Measurements from ENCODE around the gene SLC8A1.
A peak's percentile ranks its signal among the peaks of the same experiment; 100 is the strongest.

Gene SLC8A1

DNA sequence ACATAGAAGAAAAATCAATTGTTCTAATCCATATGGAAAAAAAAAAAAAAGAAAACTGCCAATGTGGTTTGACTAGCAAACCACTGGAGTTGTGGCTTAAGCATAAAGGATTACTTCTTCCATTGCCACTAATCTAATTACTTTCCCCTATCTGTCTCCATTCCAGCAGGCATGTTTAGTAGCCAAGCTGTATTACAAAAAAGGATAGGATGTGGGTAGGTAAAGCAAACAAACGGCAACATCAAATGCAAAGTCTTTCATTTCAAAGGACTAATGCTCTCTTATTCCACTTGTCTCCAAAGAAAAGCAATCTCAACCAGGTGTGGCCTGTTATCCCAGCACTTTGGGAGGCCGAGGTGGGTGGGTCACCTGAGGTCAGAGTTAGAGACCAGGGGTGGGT, 36.5 kb downstream of the SLC8A1 start:
- Histone ChIP-seq H3K9me3 (ENCODE audit: control insufficient read depth in 5 of 5, low read length in 5 of 5) (no peaks in the 10 kb centered on the region), H3K27me3 (ENCODE audit: control insufficient read depth in 5 of 5, insufficient read depth in 4 of 5, low read length in 5 of 5) (no peaks in the 10 kb centered on the region), H3K27ac (ENCODE audit: low read depth, low read length) (no peak overlapping the region), H3K36me3 (ENCODE audit: control insufficient read depth in 5 of 5, insufficient read depth in 5 of 5, low read length in 5 of 5) (no peaks in the 10 kb centered on the region), H3K4me3 (ENCODE audit: low read depth in 1 of 5, low read length in 5 of 5) (no peak overlapping the region), H3K9ac (ENCODE audit: low read length in 5 of 5) (no peak overlapping the region), H3K4me1 (ENCODE audit: control insufficient read depth in 5 of 5, insufficient read depth in 5 of 5, low read length in 5 of 5) (no peaks in the 10 kb centered on the region)

DNA sequence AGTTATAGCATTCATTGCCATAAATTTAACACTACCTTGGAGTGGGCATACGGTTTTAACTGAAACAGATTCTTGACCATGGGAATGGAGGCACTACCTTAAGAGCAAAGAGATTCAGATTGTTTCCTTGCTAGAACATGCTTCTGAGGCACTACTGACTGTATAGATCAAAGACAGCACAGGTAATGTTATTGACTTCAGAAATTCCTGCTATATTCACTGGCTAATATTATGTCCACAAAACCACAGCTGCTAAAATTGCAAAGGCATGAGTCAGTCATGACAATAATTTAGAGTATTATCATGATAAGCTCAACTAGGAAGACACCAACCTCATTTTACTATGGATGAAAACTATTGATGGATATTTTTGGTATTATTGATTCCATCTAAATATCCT, 39.4 kb downstream of the SLC8A1 start:
- no peaks in the 10 kb centered on the region for H3K36me3 ChIP-seq (ENCODE audit: control insufficient read depth in 5 of 5, insufficient read depth in 5 of 5, low read length in 5 of 5)
- no peak overlapping the region for H3K27ac ChIP-seq (ENCODE audit: low read depth, low read length)
- no peaks in the 10 kb centered on the region for H3K9me3 ChIP-seq (ENCODE audit: control insufficient read depth in 5 of 5, low read length in 5 of 5)
- peaks cover 0 to 19% (median 10%) of the 10 kb centered on the region in 5 donors for H3K4me1 ChIP-seq (ENCODE audit: control insufficient read depth in 5 of 5, insufficient read depth in 5 of 5, low read length in 5 of 5)
- H3K27me3 ChIP-seq (ENCODE audit: control insufficient read depth in 5 of 5, insufficient read depth in 4 of 5, low read length in 5 of 5): no peaks in the 10 kb centered on the region
- H3K9ac ChIP-seq (ENCODE audit: low read length in 5 of 5): no peak overlapping the region
- no peak overlapping the region for H3K4me3 ChIP-seq (ENCODE audit: low read depth in 1 of 5, low read length in 5 of 5)

DNA sequence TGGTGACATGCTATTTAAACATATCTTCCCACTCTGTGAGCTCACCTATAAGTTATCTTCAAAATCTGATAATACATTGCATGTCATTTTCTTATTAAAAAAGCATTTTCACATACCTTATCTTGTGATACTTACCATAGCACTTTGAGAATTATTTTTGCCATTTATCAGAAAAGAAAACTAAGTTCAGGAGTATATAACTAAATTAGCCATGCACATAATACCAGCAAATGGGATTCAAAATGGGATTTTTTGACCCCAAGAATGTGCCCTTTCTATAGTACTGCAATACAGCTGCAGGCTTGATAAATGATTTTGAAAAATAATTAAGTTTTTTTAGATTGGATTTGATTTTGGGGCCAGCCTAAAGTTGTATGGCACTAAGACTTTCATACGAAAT, 41.2 kb downstream of the SLC8A1 start:
- H3K36me3 ChIP-seq (ENCODE audit: control insufficient read depth in 5 of 5, insufficient read depth in 5 of 5, low read length in 5 of 5): no peaks in the 10 kb centered on the region
- H3K4me3 ChIP-seq (ENCODE audit: low read depth in 1 of 5, low read length in 5 of 5): no peak overlapping the region
- no peak overlapping the region for H3K27ac ChIP-seq (ENCODE audit: low read depth, low read length)
- peaks cover 0 to 21% (median 13%) of the 10 kb centered on the region in 5 donors for H3K4me1 ChIP-seq (ENCODE audit: control insufficient read depth in 5 of 5, insufficient read depth in 5 of 5, low read length in 5 of 5)
- H3K27me3 ChIP-seq (ENCODE audit: control insufficient read depth in 5 of 5, insufficient read depth in 4 of 5, low read length in 5 of 5): no peaks in the 10 kb centered on the region
- H3K9ac ChIP-seq (ENCODE audit: low read length in 5 of 5): no peak overlapping the region
- H3K9me3 ChIP-seq (ENCODE audit: control insufficient read depth in 5 of 5, low read length in 5 of 5): no peaks in the 10 kb centered on the region

DNA sequence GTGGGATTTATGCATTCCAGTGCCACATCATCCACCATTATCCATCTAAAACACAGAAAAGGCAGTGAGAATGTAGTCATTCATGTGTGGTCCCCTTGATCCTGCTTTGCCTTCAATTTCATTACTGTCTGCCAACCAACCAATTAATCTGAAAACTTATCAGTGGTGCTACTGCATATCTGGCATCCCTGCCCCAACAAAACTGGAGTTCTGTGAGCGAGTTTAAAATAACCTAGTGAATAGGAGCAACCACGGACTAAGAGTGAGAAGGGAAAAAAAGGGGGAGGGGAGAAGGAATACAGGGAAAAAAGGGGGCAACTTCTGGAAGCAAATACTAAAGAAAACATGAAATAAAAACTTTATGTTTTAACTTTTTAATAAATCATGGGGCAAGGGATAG, 42.2 kb downstream of the SLC8A1 start:
- Histone ChIP-seq H3K9ac (ENCODE audit: low read length in 5 of 5) (no peak overlapping the region), H3K9me3 (ENCODE audit: control insufficient read depth in 5 of 5, low read length in 5 of 5) (no peaks in the 10 kb centered on the region), H3K27ac (ENCODE audit: low read depth, low read length) (no peak overlapping the region), H3K27me3 (ENCODE audit: control insufficient read depth in 5 of 5, insufficient read depth in 4 of 5, low read length in 5 of 5) (no peaks in the 10 kb centered on the region), H3K4me1 (ENCODE audit: control insufficient read depth in 5 of 5, insufficient read depth in 5 of 5, low read length in 5 of 5) (peaks cover 0 to 21% (median 13%) of the 10 kb centered on the region in 5 donors), H3K36me3 (ENCODE audit: control insufficient read depth in 5 of 5, insufficient read depth in 5 of 5, low read length in 5 of 5) (no peaks in the 10 kb centered on the region), H3K4me3 (ENCODE audit: low read depth in 1 of 5, low read length in 5 of 5) (no peak overlapping the region)

DNA sequence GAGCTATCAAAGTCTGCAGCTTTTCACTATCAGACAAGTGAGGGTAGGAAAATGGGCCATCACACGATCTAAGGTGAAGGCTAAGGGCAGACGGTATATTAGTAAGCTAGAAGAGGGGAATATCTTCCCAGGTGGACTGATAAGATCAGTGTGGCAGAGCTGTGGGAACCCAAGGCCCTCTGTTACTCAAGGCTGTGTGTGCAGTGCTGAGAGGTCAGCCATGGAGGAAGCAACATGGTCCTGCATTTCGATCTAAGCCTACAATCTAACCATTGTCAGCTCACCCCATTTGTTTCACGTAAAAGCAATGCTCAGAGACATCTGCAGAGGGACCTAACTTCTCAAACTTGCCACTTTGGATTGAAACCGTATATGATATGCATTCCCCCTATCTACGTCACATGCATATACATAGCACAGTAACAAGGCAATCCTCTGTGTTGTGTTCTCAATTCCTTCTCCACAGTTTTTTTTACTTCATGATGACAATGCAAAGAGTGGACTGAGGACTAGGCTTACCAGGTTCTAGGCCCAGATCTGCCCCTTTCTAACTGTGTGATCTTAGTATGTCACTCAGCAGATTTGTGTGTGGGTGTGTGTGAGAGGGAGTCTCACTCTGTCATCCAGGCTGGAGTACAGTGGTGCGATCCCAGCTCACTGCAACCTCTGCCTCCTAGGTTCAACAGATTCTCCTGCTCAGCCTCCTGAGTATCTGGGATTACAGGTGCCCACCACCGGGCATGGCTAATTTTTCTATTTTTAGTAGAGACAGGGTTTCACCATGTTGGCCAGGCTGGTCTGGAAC, 45.2 kb downstream of the SLC8A1 start:
- Histone ChIP-seq H3K27me3 (ENCODE audit: control insufficient read depth in 5 of 5, insufficient read depth in 4 of 5, low read length in 5 of 5) (no peaks in the 10 kb centered on the region), H3K9me3 (ENCODE audit: control insufficient read depth in 5 of 5, low read length in 5 of 5) (no peaks in the 10 kb centered on the region), H3K9ac (ENCODE audit: low read length in 5 of 5) (no peak overlapping the region), H3K36me3 (ENCODE audit: control insufficient read depth in 5 of 5, insufficient read depth in 5 of 5, low read length in 5 of 5) (no peaks in the 10 kb centered on the region), H3K4me3 (ENCODE audit: low read depth in 1 of 5, low read length in 5 of 5) (no peak overlapping the region), H3K4me1 (ENCODE audit: control insufficient read depth in 5 of 5, insufficient read depth in 5 of 5, low read length in 5 of 5) (peaks cover 0 to 21% (median 13%) of the 10 kb centered on the region in 5 donors), H3K27ac (ENCODE audit: low read depth, low read length) (peak overlapping the region; percentile 44)

DNA sequence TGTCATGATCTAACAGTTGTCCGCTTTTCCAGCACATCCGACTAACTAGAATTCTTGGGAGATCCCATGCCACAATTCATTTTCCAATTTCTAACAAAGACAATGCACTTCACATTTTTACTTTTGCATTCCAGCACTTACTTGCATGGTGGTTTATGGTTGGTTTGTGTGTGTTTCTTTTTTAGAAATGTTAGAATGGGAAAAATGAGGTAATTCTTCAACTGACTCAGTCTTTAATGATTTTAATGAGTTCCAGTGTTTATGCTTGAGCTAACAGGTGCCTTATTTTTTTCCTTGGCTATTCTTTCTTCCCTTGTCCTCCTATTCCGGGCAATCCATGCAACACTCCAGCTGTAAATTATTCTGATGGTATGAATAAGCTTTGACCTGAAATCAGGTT, 46.4 kb downstream of the SLC8A1 start:
- Histone ChIP-seq H3K27me3 (ENCODE audit: control insufficient read depth in 5 of 5, insufficient read depth in 4 of 5, low read length in 5 of 5) (no peaks in the 10 kb centered on the region), H3K9me3 (ENCODE audit: control insufficient read depth in 5 of 5, low read length in 5 of 5) (no peaks in the 10 kb centered on the region), H3K4me1 (ENCODE audit: control insufficient read depth in 5 of 5, insufficient read depth in 5 of 5, low read length in 5 of 5) (peaks cover 0 to 28% (median 20%) of the 10 kb centered on the region in 5 donors), H3K9ac (ENCODE audit: low read length in 5 of 5) (no peak overlapping the region), H3K4me3 (ENCODE audit: low read depth in 1 of 5, low read length in 5 of 5) (no peak overlapping the region), H3K36me3 (ENCODE audit: control insufficient read depth in 5 of 5, insufficient read depth in 5 of 5, low read length in 5 of 5) (no peaks in the 10 kb centered on the region), H3K27ac (ENCODE audit: low read depth, low read length) (no peak overlapping the region)

DNA sequence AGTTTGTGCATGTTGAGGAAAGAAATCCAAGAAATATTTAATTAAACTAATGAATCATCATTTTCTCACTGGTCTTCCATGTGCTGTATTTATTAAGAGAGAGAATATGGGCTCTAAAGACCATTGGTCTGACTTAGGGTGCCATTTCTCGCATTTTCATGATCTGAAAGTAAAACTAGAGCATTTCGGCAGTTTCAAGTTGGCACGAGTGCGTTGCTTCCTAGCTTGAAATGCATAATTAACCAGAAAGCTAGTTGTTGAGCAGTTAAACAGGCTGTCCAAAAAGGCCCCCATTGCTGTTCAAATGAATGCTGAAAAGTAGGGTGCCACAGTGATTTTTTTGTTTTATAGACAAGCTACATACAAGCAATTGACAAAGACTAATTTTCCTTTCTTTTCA, 47.4 kb downstream of the SLC8A1 start:
- peaks cover 0 to 33% (median 24%) of the 10 kb centered on the region in 5 donors for H3K4me1 ChIP-seq (ENCODE audit: control insufficient read depth in 5 of 5, insufficient read depth in 5 of 5, low read length in 5 of 5)
- no peak overlapping the region for H3K9ac ChIP-seq (ENCODE audit: low read length in 5 of 5)
- H3K4me3 ChIP-seq (ENCODE audit: low read depth in 1 of 5, low read length in 5 of 5): peak overlapping the region in 2 of 5 donors; percentile 12 to 38
- no peaks in the 10 kb centered on the region for H3K27me3 ChIP-seq (ENCODE audit: control insufficient read depth in 5 of 5, insufficient read depth in 4 of 5, low read length in 5 of 5)
- H3K36me3 ChIP-seq (ENCODE audit: control insufficient read depth in 5 of 5, insufficient read depth in 5 of 5, low read length in 5 of 5): no peaks in the 10 kb centered on the region
- H3K27ac ChIP-seq (ENCODE audit: low read depth, low read length): no peak overlapping the region
- no peaks in the 10 kb centered on the region for H3K9me3 ChIP-seq (ENCODE audit: control insufficient read depth in 5 of 5, low read length in 5 of 5)

DNA sequence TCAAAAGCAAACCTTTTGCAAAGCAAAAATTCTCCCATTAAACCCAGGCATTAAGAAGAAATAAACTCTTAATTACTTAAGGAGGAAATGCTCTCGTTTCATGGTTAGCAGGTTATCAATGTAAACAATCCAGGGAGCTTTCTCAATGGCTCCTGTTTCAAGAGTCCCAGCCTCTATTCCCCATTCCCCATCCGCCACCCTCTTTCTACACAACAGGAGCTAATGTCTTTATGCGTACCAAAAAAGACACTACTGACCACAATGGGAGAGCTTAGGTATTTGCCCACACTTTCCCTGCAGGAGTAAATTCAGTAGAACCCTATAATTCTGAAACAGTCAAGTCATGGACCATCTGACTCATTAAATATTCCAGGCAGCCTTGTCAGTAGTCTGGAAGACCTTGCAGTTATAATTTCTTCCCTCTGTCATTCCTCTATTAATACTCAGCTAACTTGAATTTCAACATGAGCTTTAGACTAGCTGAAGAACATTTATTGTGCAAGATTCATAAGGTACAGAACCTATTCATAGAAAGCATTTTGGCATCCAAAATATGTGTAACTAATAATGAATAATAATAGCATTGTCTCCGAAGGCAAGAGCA, 48.6 kb downstream of the SLC8A1 start:
- no peaks in the 10 kb centered on the region for H3K27me3 ChIP-seq (ENCODE audit: control insufficient read depth in 5 of 5, insufficient read depth in 4 of 5, low read length in 5 of 5)
- no peaks in the 10 kb centered on the region for H3K36me3 ChIP-seq (ENCODE audit: control insufficient read depth in 5 of 5, insufficient read depth in 5 of 5, low read length in 5 of 5)
- no peak overlapping the region for H3K27ac ChIP-seq (ENCODE audit: low read depth, low read length)
- H3K9ac ChIP-seq (ENCODE audit: low read length in 5 of 5): no peak overlapping the region
- no peaks in the 10 kb centered on the region for H3K9me3 ChIP-seq (ENCODE audit: control insufficient read depth in 5 of 5, low read length in 5 of 5)
- no peak overlapping the region for H3K4me3 ChIP-seq (ENCODE audit: low read depth in 1 of 5, low read length in 5 of 5)
- H3K4me1 ChIP-seq (ENCODE audit: control insufficient read depth in 5 of 5, insufficient read depth in 5 of 5, low read length in 5 of 5): peaks cover 0 to 28% (median 21%) of the 10 kb centered on the region in 5 donors

DNA sequence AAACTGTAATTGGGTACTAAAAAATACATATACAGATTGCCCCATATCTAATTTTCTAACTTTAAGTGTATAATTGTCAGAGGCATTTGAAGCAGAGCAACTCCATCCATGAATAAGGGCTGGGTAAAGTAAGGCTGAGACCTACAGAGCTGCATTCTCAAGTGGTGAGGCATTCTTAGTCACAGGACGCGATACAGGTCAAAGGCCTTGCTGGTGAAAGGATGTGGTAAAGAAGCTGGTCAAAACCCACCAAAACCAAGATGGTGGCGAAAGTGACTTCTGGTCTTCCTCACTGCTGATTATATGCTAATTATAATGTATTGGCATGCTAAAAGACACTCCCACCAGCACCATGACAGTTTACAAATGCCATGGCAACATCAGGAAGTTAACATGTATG, 50.0 kb downstream of the SLC8A1 start:
- Histone ChIP-seq H3K9ac (ENCODE audit: low read length in 5 of 5) (no peak overlapping the region), H3K36me3 (ENCODE audit: control insufficient read depth in 5 of 5, insufficient read depth in 5 of 5, low read length in 5 of 5) (no peaks in the 10 kb centered on the region), H3K4me1 (ENCODE audit: control insufficient read depth in 5 of 5, insufficient read depth in 5 of 5, low read length in 5 of 5) (peaks cover 0 to 15% (median 11%) of the 10 kb centered on the region in 5 donors), H3K27ac (ENCODE audit: low read depth, low read length) (no peak overlapping the region), H3K27me3 (ENCODE audit: control insufficient read depth in 5 of 5, insufficient read depth in 4 of 5, low read length in 5 of 5) (no peaks in the 10 kb centered on the region), H3K4me3 (ENCODE audit: low read depth in 1 of 5, low read length in 5 of 5) (no peak overlapping the region), H3K9me3 (ENCODE audit: control insufficient read depth in 5 of 5, low read length in 5 of 5) (no peaks in the 10 kb centered on the region)

DNA sequence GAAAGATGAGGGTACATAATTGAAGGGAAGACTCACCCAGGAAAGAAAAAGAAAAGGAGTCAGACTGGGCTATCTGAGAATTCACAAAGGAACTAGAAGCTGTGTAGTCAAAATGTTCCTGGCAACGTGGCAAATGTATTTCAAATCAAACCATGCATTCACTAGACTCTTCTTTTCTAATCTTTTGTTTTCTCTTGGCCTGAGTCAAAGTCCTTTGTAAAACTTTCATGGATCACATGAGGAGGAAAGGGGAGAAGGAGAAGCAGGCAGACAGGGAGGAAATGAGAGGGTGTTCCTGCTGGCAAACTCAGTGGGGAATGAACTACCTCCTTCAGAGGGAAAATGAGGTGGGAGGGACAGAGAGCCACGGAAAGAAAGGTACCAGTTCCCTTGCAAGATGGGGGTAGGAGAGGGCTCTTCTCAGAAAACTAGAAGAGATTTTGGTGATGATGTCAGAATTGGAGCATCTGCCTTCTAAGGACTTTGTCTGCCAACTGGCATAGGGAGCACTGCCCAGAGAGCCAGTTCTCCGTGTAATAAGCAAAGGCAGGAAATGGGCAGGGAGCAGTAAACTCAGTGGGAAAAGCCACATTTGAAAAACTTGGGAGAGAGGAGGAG, 51.4 kb downstream of the SLC8A1 start:
- Histone ChIP-seq H3K4me3 (ENCODE audit: low read depth in 1 of 5, low read length in 5 of 5) (peak overlapping the region in 2 of 5 donors; percentile 5 to 23), H3K27ac (ENCODE audit: low read depth, low read length) (no peak overlapping the region), H3K36me3 (ENCODE audit: control insufficient read depth in 5 of 5, insufficient read depth in 5 of 5, low read length in 5 of 5) (no peaks in the 10 kb centered on the region), H3K9me3 (ENCODE audit: control insufficient read depth in 5 of 5, low read length in 5 of 5) (no peaks in the 10 kb centered on the region), H3K4me1 (ENCODE audit: control insufficient read depth in 5 of 5, insufficient read depth in 5 of 5, low read length in 5 of 5) (peaks cover 0 to 16% (median 12%) of the 10 kb centered on the region in 5 donors), H3K27me3 (ENCODE audit: control insufficient read depth in 5 of 5, insufficient read depth in 4 of 5, low read length in 5 of 5) (no peaks in the 10 kb centered on the region), H3K9ac (ENCODE audit: low read length in 5 of 5) (no peak overlapping the region)
